HUES64 (cell line): ENCODE data around the gene CERS3.
"Not testable (repeated sequence)": the region's sequence is repeated elsewhere in the genome, so short reads cannot be mapped to it uniquely, and the experiment has no call there.

Source experiments
- H3K27ac ChIP-seq: 2 replicates; pipeline ENCODE4 v1.7.0; 2013; ENCODE audit warnings: low read depth, low read length, inconsistent platforms
- H3K27me3 ChIP-seq: 2 replicates; pipeline ENCODE4 v1.6.1; 2013; ENCODE audit warnings: mild to moderate bottlenecking, low read length; ENCODE audit not compliant: insufficient read depth
- H3K36me3 ChIP-seq: 2 replicates; pipeline ENCODE4 v1.6.1; 2013; ENCODE audit warnings: mild to moderate bottlenecking, low read length; ENCODE audit not compliant: insufficient read depth
- H3K4me1 ChIP-seq: 2 replicates; pipeline ENCODE4 v1.6.1; 2013; ENCODE audit warnings: mild to moderate bottlenecking, low read length, moderate library complexity; ENCODE audit not compliant: insufficient read depth
- H3K4me3 ChIP-seq: 2 replicates; pipeline ENCODE4 v1.5.1; 2013; ENCODE audit warnings: mild to moderate bottlenecking, low read length, moderate library complexity
- H3K9ac ChIP-seq: 2 replicates; pipeline ENCODE4 v1.6.1; 2013; ENCODE audit warnings: mild to moderate bottlenecking, low read depth, low read length
- H3K9me3 ChIP-seq: 2 replicates; pipeline ENCODE4 v1.6.1; 2013; ENCODE audit warnings: low read depth, low read length; ENCODE audit not compliant: insufficient read depth
- WGBS: fragments of 150-250, 120-280 bp; methylation state at CpG from one replicate; pipeline ENCODE4 v1.1.7; 2013; ENCODE audit warnings: missing lambda C conversion rate; 5-methylcytosine and 5-hydroxymethylcytosine counted together

CERS3 gene

DNA sequence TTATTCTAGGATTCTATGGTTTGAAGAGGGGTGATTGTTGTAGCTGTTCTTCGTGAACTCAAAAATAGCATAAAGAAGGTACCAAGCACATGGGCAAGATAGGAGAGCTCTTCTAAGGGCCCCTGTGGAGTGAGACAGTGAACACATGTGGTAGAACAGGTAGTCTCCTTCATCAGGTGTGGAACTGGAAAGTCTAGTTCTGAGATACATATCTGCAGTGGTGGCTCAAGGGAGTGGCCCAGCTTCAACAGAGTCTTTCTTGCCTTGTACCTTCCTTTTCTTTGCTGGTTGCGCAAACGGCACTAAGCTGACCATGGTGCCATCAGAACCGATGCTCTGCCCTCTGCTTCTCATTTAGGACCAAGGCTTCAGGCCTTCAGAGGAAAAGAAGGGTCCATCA is 65.2 kb downstream of the CERS3 start:
- Histone ChIP-seq H3K4me3 (no peak overlapping the region), H3K27ac (no peak overlapping the region), H3K27me3 (no peaks in the 10 kb centered on the region), H3K36me3 (no peaks in the 10 kb centered on the region), H3K4me1 (no peaks in the 10 kb centered on the region), H3K9me3 (peaks cover 11% of the 10 kb centered on the region), H3K9ac (no peak overlapping the region)
- 94% methylated on average over 4 of the region's 4 CpGs for WGBS

DNA sequence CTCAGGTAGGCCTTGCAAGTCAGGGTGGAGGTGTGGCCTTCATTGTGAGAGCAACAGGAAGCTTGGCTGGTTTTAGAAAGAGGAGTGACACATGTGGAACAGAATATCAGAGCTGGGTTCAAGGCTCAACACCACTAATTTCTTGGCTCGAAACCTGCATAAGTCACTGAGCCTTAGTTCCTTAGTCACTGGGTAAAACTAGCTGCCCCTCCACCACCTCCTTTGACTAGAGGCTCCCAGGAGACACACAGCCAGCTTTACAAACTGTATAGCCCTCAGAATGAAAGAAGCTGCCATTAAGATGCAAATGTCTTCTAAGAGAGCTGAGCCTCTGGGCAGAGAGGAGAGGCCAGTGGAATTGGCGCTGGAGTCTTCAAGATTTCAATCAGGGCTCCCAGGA is 67.7 kb downstream of the CERS3 start:
- no peaks in the 10 kb centered on the region for H3K36me3 ChIP-seq
- no peak overlapping the region for H3K9ac ChIP-seq
- 39% methylated on average over 2 of the region's 2 CpGs for WGBS
- no peak overlapping the region for H3K4me3 ChIP-seq
- peaks cover 29% of the 10 kb centered on the region for H3K9me3 ChIP-seq
- H3K27me3 ChIP-seq = no peaks in the 10 kb centered on the region
- peak overlapping the region; percentile 27; the same call in 1 of the 2 replicates for H3K27ac ChIP-seq
- H3K4me1 ChIP-seq = no peaks in the 10 kb centered on the region

- H3K4me1 ChIP-seq = no peaks in the 10 kb centered on the region
- H3K4me3 ChIP-seq = no peak overlapping the region
- H3K27me3 ChIP-seq = no peaks in the 10 kb centered on the region
- no peaks in the 10 kb centered on the region for H3K36me3 ChIP-seq
- peaks cover 42% of the 10 kb centered on the region for H3K9me3 ChIP-seq
- no peak overlapping the region for H3K27ac ChIP-seq
- WGBS = 84% methylated on average over 1 of the region's 1 CpG
- no peak overlapping the region for H3K9ac ChIP-seq
Observed at GRCh38 chr15:100457201-100457600, 71.5 kb downstream of the CERS3 start.

GRCh38 chr15:100454148-100454547 is 74.6 kb downstream of the CERS3 start:
- Histone ChIP-seq H3K9me3 (peaks cover 44% of the 10 kb centered on the region), H3K36me3 (no peaks in the 10 kb centered on the region), H3K4me3 (no peak overlapping the region), H3K27me3 (no peaks in the 10 kb centered on the region), H3K4me1 (no peaks in the 10 kb centered on the region), H3K9ac (no peak overlapping the region), H3K27ac (no peak overlapping the region)
- 93% methylated on average over 2 of the region's 2 CpGs for WGBS

- H3K27me3 ChIP-seq = no peaks in the 10 kb centered on the region
- H3K4me1 ChIP-seq = no peaks in the 10 kb centered on the region
- no peak overlapping the region for H3K9ac ChIP-seq
- no peak overlapping the region for H3K27ac ChIP-seq
- 78% methylated on average over 2 of the region's 2 CpGs for WGBS
- no peak overlapping the region for H3K4me3 ChIP-seq
- H3K9me3 ChIP-seq = 0 out of 2 replicates have a peak, but pooled peaks cover 10% of the 10 kb centered on the region
- no peaks in the 10 kb centered on the region for H3K36me3 ChIP-seq
Observed at GRCh38 chr15:100448481-100448880, 80.3 kb downstream of the CERS3 start.

DNA sequence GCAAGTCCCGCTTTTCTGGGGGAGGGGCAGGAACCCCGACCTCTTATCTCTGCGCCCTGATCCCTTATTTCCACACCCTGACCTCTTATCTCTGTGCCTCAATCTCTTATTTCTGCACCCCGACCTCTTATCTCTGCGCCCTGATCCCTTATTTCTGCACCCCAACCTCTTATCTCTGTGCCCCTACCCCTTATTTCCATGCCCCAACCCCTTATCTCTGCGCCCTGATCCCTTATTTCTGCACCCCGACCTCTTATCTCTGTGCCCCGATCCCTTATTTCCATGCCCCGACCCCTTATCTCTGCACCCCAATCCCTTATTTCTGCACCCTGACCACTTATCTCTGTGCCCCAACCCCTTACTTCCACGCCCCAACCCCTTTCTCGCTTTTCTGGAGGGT is 87.7 kb downstream of the CERS3 start:
- H3K9ac ChIP-seq, H3K4me3 ChIP-seq, H3K27me3 ChIP-seq, H3K4me1 ChIP-seq, H3K27ac ChIP-seq, H3K36me3 ChIP-seq: not testable (repeated sequence)
- peaks cover 11% of the 10 kb centered on the region; the same call in 1 of the 2 replicates for H3K9me3 ChIP-seq
- WGBS = 96% methylated on average over 11 of the region's 11 CpGs

GRCh38 chr15:100439514-100439913 is 89.2 kb downstream of the CERS3 start:
- no peak overlapping the region for H3K4me3 ChIP-seq
- no peaks in the 10 kb centered on the region for H3K36me3 ChIP-seq
- H3K27ac ChIP-seq = no peak overlapping the region
- no peak overlapping the region for H3K9ac ChIP-seq
- no peaks in the 10 kb centered on the region for H3K27me3 ChIP-seq
- WGBS = 78% methylated on average over 3 of the region's 4 CpGs
- no peaks in the 10 kb centered on the region for H3K4me1 ChIP-seq
- H3K9me3 ChIP-seq = peaks cover 11% of the 10 kb centered on the region; the same call in 1 of the 2 replicates

DNA sequence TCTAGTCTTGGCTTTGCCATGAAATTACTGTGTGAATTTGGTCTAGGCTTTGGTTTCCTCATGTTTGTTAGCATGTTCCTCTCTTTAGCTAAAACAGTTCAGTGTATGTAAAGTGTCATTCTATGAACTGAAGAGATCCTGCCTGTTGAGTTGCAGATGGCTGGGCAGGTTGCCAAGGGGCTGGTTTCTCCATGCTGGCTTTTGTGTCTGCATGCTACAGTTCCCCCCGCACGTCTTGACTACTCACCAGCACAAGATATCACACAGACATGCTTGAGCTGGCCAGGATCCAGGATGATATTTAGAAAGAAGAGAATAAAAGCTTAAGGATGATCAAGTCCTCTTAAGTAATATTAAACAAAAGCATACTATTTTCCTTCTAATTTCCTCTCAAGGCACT is 90.2 kb downstream of the CERS3 start:
- Histone ChIP-seq H3K27ac (no peak overlapping the region), H3K9ac (no peak overlapping the region), H3K9me3 (peaks cover 11% of the 10 kb centered on the region; the same call in 1 of the 2 replicates), H3K4me3 (no peak overlapping the region), H3K27me3 (no peaks in the 10 kb centered on the region), H3K36me3 (no peaks in the 10 kb centered on the region), H3K4me1 (no peaks in the 10 kb centered on the region)
- 82% methylated on average over 2 of the region's 2 CpGs for WGBS

DNA sequence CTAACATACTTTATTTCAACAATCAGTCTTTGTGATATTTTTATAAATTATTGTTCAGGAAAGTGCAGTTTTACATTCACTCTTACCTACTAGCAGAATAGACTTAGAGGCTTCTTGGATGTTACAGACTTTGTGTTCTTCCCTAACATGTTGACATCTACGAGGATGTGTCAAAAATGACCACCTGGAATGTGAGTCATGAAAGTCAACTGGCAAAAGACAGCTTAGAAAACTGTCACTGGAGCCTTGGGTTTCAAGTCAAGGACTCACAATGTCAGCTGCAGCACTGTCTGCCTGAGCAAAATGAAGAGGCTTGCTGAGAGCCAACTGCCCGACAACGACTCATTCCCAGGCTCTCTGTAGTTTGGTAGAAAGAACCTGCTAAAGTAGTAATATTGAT is 91.5 kb downstream of the CERS3 start:
- Histone ChIP-seq H3K27me3 (no peaks in the 10 kb centered on the region), H3K36me3 (no peaks in the 10 kb centered on the region), H3K9me3 (peaks cover 11% of the 10 kb centered on the region; the same call in 1 of the 2 replicates), H3K4me1 (no peaks in the 10 kb centered on the region), H3K9ac (no peak overlapping the region), H3K4me3 (no peak overlapping the region), H3K27ac (no peak overlapping the region)
- 94% methylated on average over 3 of the region's 3 CpGs for WGBS

DNA sequence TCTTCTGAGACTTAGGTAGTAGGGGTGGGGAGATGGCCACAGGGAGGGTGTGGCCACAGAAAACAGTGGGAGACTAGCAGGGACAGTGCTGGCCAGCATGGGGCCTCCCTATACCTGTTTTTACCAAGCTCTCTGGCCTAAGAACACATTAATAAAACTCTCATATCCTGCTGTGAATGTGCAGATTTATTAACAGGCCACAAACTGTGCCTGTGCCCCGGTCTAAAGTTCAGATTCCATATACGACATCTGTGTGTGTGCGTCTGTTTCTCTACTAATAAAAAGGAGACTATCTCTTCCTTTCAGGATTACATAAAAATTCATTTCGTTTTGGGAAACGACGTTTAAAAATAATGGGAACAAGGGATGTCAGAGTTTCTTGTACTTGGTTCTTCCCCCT is 94.2 kb downstream of the CERS3 start:
- Histone ChIP-seq H3K27me3 (no peaks in the 10 kb centered on the region), H3K4me1 (no peaks in the 10 kb centered on the region), H3K9me3 (peaks cover 5% of the 10 kb centered on the region; the same call in 1 of the 2 replicates), H3K4me3 (no peak overlapping the region), H3K9ac (no peak overlapping the region), H3K27ac (no peak overlapping the region), H3K36me3 (no peaks in the 10 kb centered on the region)
- WGBS = 70% methylated on average over 4 of the region's 6 CpGs

DNA sequence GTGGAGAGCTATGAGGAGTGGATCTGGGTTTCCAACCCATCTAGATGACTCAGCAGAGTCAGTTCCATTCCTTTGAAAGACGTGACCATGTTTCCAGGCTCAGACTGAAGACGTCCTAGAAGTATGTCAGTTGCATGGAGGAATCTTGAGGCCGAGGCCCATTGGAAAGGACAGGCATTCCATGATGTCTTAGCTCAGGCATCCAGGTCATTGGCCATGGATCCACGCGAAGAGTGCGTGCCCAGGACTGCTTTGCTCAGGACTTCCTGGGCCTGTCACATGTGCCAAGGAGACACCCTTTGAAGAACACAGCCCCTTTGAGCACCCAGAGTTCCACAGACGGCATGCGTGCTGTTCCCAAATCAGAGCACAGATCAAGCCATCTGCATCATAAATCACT is 94.7 kb downstream of the CERS3 start:
- Histone ChIP-seq H3K4me3 (no peak overlapping the region), H3K27ac (no peak overlapping the region), H3K9ac (no peak overlapping the region), H3K27me3 (no peaks in the 10 kb centered on the region), H3K36me3 (no peaks in the 10 kb centered on the region), H3K9me3 (0 out of 2 replicates have a peak, but pooled peaks cover 3% of the 10 kb centered on the region), H3K4me1 (no peaks in the 10 kb centered on the region)
- WGBS = 91% methylated on average over 8 of the region's 8 CpGs

DNA sequence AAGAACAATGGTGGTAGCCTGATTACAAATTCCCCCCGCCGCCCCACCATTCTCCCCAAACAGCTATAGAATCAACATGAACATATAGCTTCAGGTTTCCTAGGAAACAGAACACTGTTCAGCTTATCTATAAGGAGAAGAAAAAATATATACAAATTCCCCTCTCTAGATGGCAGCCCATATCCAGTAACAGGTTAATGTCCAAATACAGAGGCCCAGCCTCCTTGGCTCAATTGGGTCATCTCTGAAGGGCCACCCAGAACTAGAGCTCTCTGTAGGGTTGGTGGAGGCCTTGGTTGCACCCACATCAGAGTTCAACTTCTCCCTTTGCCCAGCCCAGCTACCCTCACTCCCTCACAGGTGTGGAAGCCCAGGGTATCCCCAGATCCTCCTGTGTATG is 95.4 kb downstream of the CERS3 start:
- no peaks in the 10 kb centered on the region for H3K27me3 ChIP-seq
- H3K4me3 ChIP-seq = no peak overlapping the region
- H3K36me3 ChIP-seq = no peaks in the 10 kb centered on the region
- no peak overlapping the region for H3K9ac ChIP-seq
- no peaks in the 10 kb centered on the region for H3K9me3 ChIP-seq
- 100% methylated on average over 2 of the region's 2 CpGs for WGBS
- no peaks in the 10 kb centered on the region for H3K4me1 ChIP-seq
- no peak overlapping the region for H3K27ac ChIP-seq
